ENCODE data around the gene TAGAP.
"Not testable (repeated sequence)": the region's sequence is repeated elsewhere in the genome, so short reads cannot be mapped to it uniquely, and the experiment has no call there.

TAGAP gene

DNA sequence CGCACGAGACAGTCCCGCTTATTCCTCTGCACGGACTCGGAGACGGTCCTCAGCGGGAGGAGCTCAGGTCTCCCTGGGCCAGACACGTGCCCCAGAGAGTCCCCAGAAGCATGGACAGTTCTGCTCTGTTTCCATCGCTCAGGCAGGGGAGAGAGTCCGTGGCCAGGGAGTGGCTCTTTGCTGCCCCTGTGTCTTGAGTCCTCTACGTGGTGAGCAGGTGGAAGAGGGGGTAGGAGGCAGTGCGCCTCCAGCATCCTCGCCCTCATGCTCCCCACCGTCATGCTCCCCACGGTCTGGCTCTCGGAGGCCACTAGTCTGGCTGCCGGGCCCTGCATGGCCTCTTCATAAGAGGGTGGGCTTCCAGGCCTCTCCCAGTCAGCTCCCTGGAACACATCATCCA lies 8.9 kb downstream of the TAGAP start:
- peak overlapping the region; percentile 73 to 98 for H3K4me3 Mint-ChIP-seq
- H3K4me1 Mint-ChIP-seq (ENCODE audit: low read depth in 2 of 2), result peaks cover 46 to 65% of the 10 kb centered on the region in 2 donors
- peak overlapping the region; percentile 96 to 98 for H3K27ac Mint-ChIP-seq
- H3K36me3 Mint-ChIP-seq (ENCODE audit: insufficient read depth), result peaks cover 70% of the 10 kb centered on the region
- no peaks in the 10 kb centered on the region for H3K9me3 Mint-ChIP-seq
- no peak for DNase-seq
- H3K27me3 Mint-ChIP-seq, result no peaks in the 10 kb centered on the region
- no peak for ATAC-seq (replicated peaks)

DNA sequence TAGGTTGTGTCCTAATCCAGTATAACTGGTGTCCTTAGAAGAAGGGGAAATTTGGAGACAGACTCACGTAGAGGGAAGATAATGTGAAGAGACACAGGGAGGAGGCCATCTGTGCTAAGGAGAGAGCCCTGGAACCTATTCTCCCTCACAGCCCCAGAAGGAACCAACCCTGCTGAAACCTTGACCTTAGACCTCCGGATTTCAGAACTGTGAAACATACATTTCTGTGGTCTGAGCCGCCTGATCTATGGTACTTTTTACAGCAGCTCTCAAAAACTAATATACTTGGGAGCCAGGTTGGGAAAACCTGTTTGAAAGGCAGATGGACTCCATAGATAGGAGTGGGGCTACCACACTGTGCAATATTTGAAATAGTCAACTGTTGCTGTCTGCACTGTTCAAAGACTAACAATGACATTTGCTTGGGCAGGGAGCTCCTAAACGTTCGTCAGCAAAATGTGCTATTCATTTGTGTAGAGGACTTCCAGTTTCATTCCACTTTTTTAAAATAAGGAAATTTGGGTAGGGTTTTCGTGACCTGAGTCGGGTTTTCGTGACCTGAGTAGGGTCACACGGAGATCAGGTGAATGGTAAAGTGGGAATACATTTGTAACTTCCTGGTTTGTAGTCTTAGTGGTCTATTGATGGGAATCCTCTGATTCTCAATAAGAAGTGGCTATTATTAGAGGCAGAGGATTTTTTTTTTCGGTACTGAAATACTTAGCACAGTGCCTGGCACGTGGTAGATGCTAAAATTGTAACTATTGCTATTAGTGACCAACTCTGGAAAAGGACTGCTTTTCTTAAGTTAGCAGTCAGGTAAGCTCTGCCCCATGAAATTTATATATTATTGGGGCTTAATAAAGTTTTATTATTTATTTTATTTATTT lies 11.4 kb downstream of the TAGAP start:
- H3K4me3 Mint-ChIP-seq, result no peak overlapping the region

DNA sequence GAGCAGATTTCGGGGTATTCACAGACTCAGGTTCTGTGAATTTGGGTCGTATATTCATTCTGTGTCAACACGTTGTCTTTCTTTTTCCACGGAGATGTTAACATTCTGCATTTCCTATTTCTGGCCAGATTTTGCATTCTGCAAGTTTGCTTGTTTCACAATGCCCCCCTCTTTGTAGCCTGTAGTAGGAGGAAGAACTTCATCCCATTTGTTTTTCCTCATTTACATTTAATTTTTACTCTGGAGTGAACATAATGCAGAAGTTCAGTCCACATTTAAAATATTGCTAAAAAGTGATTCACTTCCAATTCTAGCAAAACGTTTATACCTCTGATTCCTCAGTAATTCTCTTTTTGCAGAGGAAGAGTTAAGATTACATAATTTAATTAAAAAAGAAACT lies 12.9 kb downstream of the TAGAP start:
- Mint-ChIP-seq H3K27me3 (no peaks in the 10 kb centered on the region), H3K4me1 (ENCODE audit: low read depth in 2 of 2) (peaks cover 27 to 30% of the 10 kb centered on the region in 2 donors), H3K9me3 (no peaks in the 10 kb centered on the region), H3K36me3 (ENCODE audit: insufficient read depth) (peaks cover 29% of the 10 kb centered on the region), H3K4me3 (no peak overlapping the region), H3K27ac (peak overlapping the region; percentile 42 to 58)
- no peak for ATAC-seq (replicated peaks)
- DNase-seq, result no peak

More for the DNA sequence above, 11.4 kb downstream of the TAGAP start:
- H3K9me3 Mint-ChIP-seq, result no peaks in the 10 kb centered on the region
- peaks cover 45% of the 10 kb centered on the region for H3K36me3 Mint-ChIP-seq (ENCODE audit: insufficient read depth)
- no peak for DNase-seq
- H3K4me1 Mint-ChIP-seq (ENCODE audit: low read depth in 2 of 2), result peaks cover 33 to 42% of the 10 kb centered on the region in 2 donors
- no peaks in the 10 kb centered on the region for H3K27me3 Mint-ChIP-seq
- peak overlapping the region; percentile 32 to 87 for H3K27ac Mint-ChIP-seq
- ATAC-seq (replicated peaks), result peak; percentile 14

DNA sequence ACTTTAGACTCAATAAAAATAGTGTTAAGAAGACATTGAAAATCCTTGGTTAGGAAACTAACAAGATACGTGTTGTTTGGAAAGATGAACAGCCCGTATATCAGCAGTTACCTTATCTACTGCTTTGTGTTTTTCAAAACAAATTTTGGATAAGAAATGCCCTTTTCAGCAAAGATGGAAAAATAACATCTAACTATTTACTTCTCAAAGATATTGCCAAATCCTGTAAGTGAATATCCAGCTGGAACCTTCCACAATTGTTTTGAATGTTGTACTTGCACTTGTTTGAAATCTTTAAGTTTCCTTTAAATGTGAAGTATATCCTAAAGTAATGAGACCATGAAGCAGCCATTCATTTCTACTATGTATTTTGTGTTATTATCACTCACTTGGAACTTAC lies 14.6 kb downstream of the TAGAP start:
- ATAC-seq (replicated peaks) (no peak), DNase-seq (no peak)
- no peaks in the 10 kb centered on the region for H3K27me3 Mint-ChIP-seq
- peaks cover 10 to 13% of the 10 kb centered on the region in 2 donors for H3K4me1 Mint-ChIP-seq (ENCODE audit: low read depth in 2 of 2)
- no peak overlapping the region for H3K4me3 Mint-ChIP-seq
- H3K27ac Mint-ChIP-seq, result no peak overlapping the region
- peaks cover 0 to 5% of the 10 kb centered on the region in 2 donors for H3K9me3 Mint-ChIP-seq
- H3K36me3 Mint-ChIP-seq (ENCODE audit: insufficient read depth), result peaks cover 12% of the 10 kb centered on the region

DNA sequence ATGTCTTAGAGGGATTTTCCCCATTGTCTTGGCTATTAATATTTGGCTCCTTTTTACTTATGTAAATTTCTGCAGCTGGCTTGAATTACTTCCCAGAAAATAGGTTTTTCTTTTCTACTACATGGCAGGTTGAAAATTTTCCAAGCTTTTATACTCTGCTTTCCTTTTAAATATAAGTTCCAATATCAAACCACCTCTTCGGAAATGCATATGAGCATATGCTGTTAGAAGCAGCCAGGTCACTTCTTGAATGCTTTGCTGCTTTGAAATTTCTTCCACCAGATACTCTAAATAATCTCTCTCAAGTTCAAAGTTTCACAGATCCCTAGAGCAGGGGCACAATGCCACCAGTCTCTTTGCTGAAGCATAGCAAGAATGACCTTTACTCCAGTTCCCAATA lies 19.6 kb downstream of the TAGAP start:
- not testable (repeated sequence) for H3K4me3 Mint-ChIP-seq; DNase-seq; ATAC-seq (replicated peaks); H3K36me3 Mint-ChIP-seq (ENCODE audit: insufficient read depth); H3K27me3 Mint-ChIP-seq; H3K9me3 Mint-ChIP-seq
- Mint-ChIP-seq H3K4me1 (ENCODE audit: low read depth in 2 of 2) (peaks cover 7 to 13% of the 10 kb centered on the region in 2 donors), H3K27ac (peak overlapping the region in 1 of 2 donors; percentile 36)

DNA sequence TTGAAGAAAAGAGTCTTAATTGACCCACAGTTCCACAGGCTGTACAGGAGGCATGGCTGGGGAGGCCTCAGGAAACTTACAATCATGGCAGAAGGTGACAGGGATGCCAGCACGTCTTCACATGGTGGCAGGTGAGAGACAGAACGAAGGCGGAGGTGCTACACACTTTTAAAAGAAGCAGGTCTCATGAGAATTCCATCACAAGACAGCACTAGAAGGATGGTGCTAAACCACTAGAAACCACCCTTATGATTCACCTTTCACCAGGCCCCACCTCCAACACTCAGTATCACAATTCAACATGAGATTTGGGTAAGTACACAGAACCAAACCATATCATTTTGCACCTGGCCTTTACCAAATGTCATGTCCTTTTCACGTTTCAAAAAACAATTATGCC lies 20.9 kb downstream of the TAGAP start:
- peaks cover 0 to 5% of the 10 kb centered on the region in 2 donors for H3K9me3 Mint-ChIP-seq
- peak overlapping the region in 1 of 2 donors; percentile 24 for H3K4me3 Mint-ChIP-seq
- H3K4me1 Mint-ChIP-seq (ENCODE audit: low read depth in 2 of 2), result peaks cover 14 to 21% of the 10 kb centered on the region in 2 donors
- H3K27me3 Mint-ChIP-seq, result no peaks in the 10 kb centered on the region
- peak overlapping the region; percentile 49 to 77 for H3K27ac Mint-ChIP-seq
- DNase-seq, result no peak
- ATAC-seq (replicated peaks), result peak; percentile 81
- H3K36me3 Mint-ChIP-seq (ENCODE audit: insufficient read depth), result peaks cover 5% of the 10 kb centered on the region

DNA sequence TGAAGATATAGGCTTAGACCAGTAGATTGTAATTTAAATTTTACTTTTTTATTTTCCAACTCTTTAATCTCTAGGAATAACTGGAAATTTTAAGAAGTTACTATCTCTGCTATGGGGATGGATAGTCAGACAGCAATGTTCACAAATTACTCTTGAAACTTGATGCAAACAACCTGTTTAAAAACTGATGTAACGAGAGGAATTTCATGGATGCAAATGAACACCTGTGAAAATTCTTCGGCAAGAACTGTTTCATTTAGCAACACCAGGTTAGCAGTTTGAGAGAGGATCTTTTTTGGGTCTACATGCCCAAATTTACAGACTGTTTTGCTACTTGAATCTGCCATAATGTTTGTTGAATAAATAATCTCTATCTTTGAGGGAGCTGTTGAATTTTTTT lies 24.8 kb downstream of the TAGAP start:
- no peak overlapping the region for H3K27ac Mint-ChIP-seq
- peaks cover 21 to 37% of the 10 kb centered on the region in 2 donors for H3K4me1 Mint-ChIP-seq (ENCODE audit: low read depth in 2 of 2)
- no peaks in the 10 kb centered on the region for H3K9me3 Mint-ChIP-seq
- peaks cover 5% of the 10 kb centered on the region for H3K36me3 Mint-ChIP-seq (ENCODE audit: insufficient read depth)
- H3K4me3 Mint-ChIP-seq, result no peak overlapping the region
- no peaks in the 10 kb centered on the region for H3K27me3 Mint-ChIP-seq
- no peak for DNase-seq
- ATAC-seq (replicated peaks), result no peak

DNA sequence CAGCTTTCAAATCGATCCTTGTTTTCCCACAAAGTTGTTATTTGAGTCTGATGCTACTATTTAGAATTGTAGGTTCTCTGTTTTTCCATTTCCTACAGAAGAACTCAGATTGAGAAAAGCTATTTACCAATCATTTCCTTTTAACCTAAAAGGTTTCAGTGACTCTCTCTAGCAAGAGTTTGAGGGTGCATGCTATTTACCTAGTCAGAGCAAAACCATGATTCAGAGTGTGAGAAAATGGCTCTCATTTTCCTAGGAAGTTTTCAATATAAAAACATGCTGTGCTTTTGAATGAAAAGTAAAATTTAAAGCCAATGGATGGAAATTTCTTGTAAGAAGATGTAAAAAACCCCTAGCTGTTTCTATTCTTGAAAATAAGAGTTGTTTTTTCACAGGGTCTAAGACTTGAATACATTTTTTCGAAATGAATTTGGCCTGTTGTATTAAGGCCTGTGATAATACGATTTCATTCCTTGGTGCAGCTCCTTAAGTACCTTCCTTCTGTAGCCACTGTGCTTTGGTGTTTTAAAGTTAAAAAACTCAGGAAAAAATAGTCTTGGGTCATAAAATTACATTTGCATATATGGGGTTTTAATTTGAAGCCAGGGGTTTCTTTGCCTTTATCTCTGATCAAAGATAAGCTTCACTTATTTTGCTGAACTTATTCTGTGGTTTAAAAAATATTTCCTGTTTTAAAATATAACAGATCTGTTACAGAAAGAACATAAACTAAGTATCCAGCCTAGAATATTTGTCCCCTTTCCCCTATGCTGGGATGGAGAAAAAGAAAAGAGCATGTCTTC lies 26.8 kb downstream of the TAGAP start:
- Mint-ChIP-seq H3K36me3 (ENCODE audit: insufficient read depth) (no peaks in the 10 kb centered on the region), H3K27ac (peak overlapping the region; percentile 0 to 38), H3K9me3 (no peaks in the 10 kb centered on the region), H3K4me3 (peak overlapping the region in 1 of 2 donors; percentile 37), H3K27me3 (no peaks in the 10 kb centered on the region), H3K4me1 (ENCODE audit: low read depth in 2 of 2) (peaks cover 19 to 33% of the 10 kb centered on the region in 2 donors)
- peak; percentile 35 for ATAC-seq (replicated peaks)
- DNase-seq, result no peak

DNA sequence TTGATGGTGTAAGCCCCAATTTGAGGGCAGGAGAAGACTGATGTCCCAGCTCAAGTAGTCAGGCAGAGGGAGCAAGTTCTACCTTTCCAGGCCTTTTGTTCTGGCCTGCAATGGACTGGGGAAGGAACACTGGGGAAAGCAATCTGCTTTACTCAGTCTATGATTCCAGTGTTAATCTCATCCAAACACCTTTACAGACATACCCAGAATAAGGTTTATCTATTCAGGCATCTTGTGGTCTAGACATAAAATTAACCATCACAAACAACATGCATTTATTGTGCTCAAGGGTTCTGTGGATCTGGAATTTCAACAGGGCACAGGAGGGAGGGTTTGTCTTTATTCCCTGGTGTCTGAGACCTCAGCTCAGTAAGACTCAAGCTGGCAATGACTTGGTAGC lies 30.4 kb downstream of the TAGAP start:
- ATAC-seq (replicated peaks), result no peak
- DNase-seq, result no peak
- Mint-ChIP-seq H3K27ac (peak overlapping the region in 1 of 2 donors; percentile 25), H3K27me3 (no peaks in the 10 kb centered on the region), H3K36me3 (ENCODE audit: insufficient read depth) (peaks cover 2% of the 10 kb centered on the region), H3K4me3 (no peak overlapping the region), H3K9me3 (no peaks in the 10 kb centered on the region), H3K4me1 (ENCODE audit: low read depth in 2 of 2) (peaks cover 24 to 34% of the 10 kb centered on the region in 2 donors)

DNA sequence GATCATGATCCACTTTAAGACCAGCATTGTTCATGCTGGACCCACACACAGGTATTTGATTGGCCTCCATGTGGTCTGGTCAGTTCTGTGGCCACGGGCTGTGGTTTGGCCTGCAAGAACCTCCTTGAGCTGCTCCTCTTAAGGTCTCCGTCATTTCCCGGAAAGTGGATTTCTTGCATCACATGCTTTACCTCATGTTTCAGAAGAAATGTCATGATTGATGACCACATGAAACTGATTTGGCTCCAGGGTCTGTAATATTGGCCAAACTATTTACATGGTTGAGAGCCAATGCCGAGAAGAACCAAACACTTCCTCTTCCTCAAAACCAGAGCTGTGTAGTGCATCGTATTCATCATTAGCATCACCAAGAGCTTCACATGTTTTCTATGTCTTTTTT lies 31.6 kb downstream of the TAGAP start:
- ATAC-seq (replicated peaks), result no peak
- peaks cover 2% of the 10 kb centered on the region for H3K36me3 Mint-ChIP-seq (ENCODE audit: insufficient read depth)
- no peaks in the 10 kb centered on the region for H3K9me3 Mint-ChIP-seq
- peaks cover 17 to 26% of the 10 kb centered on the region in 2 donors for H3K4me1 Mint-ChIP-seq (ENCODE audit: low read depth in 2 of 2)
- H3K4me3 Mint-ChIP-seq, result no peak overlapping the region
- no peak for DNase-seq
- H3K27ac Mint-ChIP-seq, result peak overlapping the region in 1 of 2 donors; percentile 25
- H3K27me3 Mint-ChIP-seq, result no peaks in the 10 kb centered on the region

DNA sequence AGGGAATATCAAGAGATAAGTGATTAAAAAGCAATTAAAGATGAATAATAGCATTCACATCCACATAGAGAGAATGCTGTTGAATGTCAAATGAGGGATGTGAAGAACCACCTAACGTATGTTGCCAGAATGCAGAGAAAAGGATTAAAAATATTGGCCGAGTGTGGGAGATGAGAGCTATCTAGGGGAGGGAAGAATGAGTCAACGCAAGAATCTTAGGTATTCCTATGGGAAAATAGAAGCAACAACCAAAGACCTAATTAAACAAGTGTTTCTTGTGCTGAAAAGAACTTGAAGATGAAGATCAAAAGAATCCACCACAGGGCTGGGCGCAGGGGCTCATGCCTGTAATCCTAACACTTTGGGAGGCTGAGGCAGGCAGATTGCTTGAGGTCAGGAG lies 32.6 kb downstream of the TAGAP start:
- H3K36me3 Mint-ChIP-seq (ENCODE audit: insufficient read depth), result peaks cover 2% of the 10 kb centered on the region
- H3K27me3 Mint-ChIP-seq, result no peaks in the 10 kb centered on the region
- peak overlapping the region in 1 of 2 donors; percentile 33 for H3K27ac Mint-ChIP-seq
- DNase-seq, result no peak
- ATAC-seq (replicated peaks), result no peak
- no peaks in the 10 kb centered on the region for H3K9me3 Mint-ChIP-seq
- no peak overlapping the region for H3K4me3 Mint-ChIP-seq
- H3K4me1 Mint-ChIP-seq (ENCODE audit: low read depth in 2 of 2), result peaks cover 17 to 19% of the 10 kb centered on the region in 2 donors

DNA sequence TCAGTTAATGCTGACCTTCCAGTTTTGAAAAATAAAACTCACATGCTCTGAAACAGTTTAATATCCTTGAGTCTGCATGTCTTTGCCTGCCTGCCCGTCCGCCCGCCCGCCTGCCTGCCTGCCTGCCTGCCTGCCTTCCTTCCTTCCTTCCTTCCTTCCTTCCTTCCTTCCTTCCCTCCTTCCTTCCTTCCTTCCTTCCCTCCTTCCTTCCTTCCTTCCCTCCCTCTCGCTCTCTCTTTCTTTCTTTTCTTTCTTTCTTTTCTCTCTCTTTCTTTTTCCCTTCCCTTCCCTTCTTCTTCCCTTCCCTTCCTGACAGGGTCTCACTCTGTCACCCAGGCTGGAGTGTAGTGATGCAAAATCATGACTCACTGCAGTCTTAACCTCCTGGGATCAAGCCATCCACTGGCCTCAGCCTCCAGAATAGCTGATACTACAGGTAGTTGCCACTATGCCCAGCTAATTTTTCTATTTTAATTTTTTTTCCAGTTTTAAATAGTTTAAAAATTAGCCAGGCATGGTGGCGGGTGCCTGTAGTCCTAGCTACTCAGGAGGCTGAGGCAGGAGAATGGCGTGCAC lies 34.7 kb downstream of the TAGAP start:
- H3K9me3 Mint-ChIP-seq; H3K36me3 Mint-ChIP-seq (ENCODE audit: insufficient read depth); ATAC-seq (replicated peaks); DNase-seq; H3K27me3 Mint-ChIP-seq: not testable (repeated sequence)
- H3K4me1 Mint-ChIP-seq (ENCODE audit: low read depth in 2 of 2), result peaks cover 17 to 18% of the 10 kb centered on the region in 2 donors
- peak overlapping the region; percentile 13 to 90 for H3K27ac Mint-ChIP-seq
- peak overlapping the region; percentile 6 to 68 for H3K4me3 Mint-ChIP-seq

DNA sequence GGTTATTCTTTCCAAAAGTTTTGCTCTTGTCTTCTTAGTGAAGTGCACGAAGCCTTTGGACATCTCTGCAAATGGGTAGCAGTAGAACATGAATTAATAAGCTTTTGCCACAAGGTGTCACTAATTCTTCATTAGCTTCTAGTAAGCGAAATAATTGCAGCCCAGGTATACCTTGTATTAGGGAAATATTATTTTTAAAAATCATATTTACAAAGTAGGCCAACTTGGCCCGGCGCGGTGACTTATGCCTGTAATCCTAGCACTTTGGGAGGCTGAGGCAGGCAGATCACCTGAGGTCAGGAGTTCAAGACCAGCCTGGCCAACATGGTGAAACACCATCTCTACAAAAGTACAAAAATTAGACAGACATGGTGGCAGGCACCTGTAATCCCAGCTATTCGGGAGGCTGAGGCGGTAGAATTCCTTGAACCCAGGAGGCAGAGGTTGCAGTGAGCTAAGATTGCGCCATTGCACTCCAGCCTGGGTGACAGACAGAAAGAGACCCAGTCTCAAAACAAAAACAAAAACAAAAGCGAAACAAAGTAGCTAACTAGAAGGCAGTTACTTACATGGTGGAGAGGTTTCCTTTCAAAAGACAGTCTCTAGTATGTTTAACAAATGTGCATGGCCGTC lies 36.0 kb downstream of the TAGAP start:
- Mint-ChIP-seq H3K27me3 (no peaks in the 10 kb centered on the region), H3K4me3 (peak overlapping the region; percentile 72 to 74), H3K4me1 (ENCODE audit: low read depth in 2 of 2) (peaks cover 15 to 16% of the 10 kb centered on the region in 2 donors), H3K9me3 (no peaks in the 10 kb centered on the region), H3K36me3 (ENCODE audit: insufficient read depth) (peaks cover 2% of the 10 kb centered on the region), H3K27ac (peak overlapping the region; percentile 82 to 90)
- ATAC-seq (replicated peaks), result peak; percentile 88
- DNase-seq, result peak; percentile 12 to 38 (median 14)
